HEK293T (cell line): ENCODE measurements around the gene OR1D2.

Experiments used
- CTCF ChIA-PET: fragments of 350-600 bp; formaldehyde crosslinking; extraction: SDS; loops from one replicate; lab custom pipeline; 2021; ENCODE audit warnings: antibody characterized with exemption, inconsistent platforms; lab: Yijun Ruan, JAX
- POLR2A ChIA-PET: fragments of 350-600 bp; formaldehyde crosslinking; extraction: SDS; loops from one replicate; lab custom pipeline; 2020; ENCODE audit warnings: antibody characterized with exemption, inconsistent platforms; lab: Yijun Ruan, JAX
- DNase-seq: peaks from one replicate; pipeline ENCODE4 v3.0.0; 2012; ENCODE audit warnings: mixed read lengths; ENCODE audit errors: extremely low spot score
- CTBP1 ChIP-seq: fragments of 450-650 bp; IDR thresholded peaks from 2 replicates; pipeline ENCODE4 v1.6.1; 2016; ENCODE audit warnings: borderline replicate concordance
- ELF4 ChIP-seq: fragments of 450-650 bp; IDR thresholded peaks from 2 replicates; pipeline ENCODE4 v1.6.1; 2017; ENCODE audit warnings: antibody characterized with exemption
- FOXA1 ChIP-seq: fragments of 450-650 bp; IDR thresholded peaks from 2 replicates; pipeline ENCODE4 v1.6.1; 2016; ENCODE audit warnings: mild to moderate bottlenecking
- FOXM1 ChIP-seq: fragments of 450-650 bp; IDR thresholded peaks from 2 replicates; pipeline ENCODE4 v1.6.1; 2017; ENCODE audit warnings: mild to moderate bottlenecking, borderline replicate concordance
- L3MBTL2 ChIP-seq: fragments of 450-650 bp; conservative IDR thresholded peaks from 2 replicates; pipeline ENCODE4 v1.6.1; 2016; ENCODE audit warnings: mild to moderate bottlenecking
- LEF1 ChIP-seq: fragments of 450-650 bp; IDR thresholded peaks from 2 replicates; pipeline ENCODE4 v1.6.1; 2017; ENCODE audit warnings: mild to moderate bottlenecking, borderline replicate concordance
- NFRKB ChIP-seq: fragments of 450-650 bp; IDR thresholded peaks from 2 replicates; pipeline ENCODE4 v1.6.1; 2016; ENCODE audit warnings: mild to moderate bottlenecking, moderate library complexity
- PKNOX1 ChIP-seq: fragments of 450-650 bp; IDR thresholded peaks from 2 replicates; pipeline ENCODE4 v1.6.1; 2016
- SUZ12 ChIP-seq: fragments of 450-650 bp; IDR thresholded peaks from 2 replicates; pipeline ENCODE4 v1.6.1; 2016; ENCODE audit warnings: mild to moderate bottlenecking
- ZNF384 ChIP-seq: fragments of 450-650 bp; IDR thresholded peaks from 2 replicates; pipeline ENCODE4 v1.6.1; 2016

OR1D2 gene

DNA sequence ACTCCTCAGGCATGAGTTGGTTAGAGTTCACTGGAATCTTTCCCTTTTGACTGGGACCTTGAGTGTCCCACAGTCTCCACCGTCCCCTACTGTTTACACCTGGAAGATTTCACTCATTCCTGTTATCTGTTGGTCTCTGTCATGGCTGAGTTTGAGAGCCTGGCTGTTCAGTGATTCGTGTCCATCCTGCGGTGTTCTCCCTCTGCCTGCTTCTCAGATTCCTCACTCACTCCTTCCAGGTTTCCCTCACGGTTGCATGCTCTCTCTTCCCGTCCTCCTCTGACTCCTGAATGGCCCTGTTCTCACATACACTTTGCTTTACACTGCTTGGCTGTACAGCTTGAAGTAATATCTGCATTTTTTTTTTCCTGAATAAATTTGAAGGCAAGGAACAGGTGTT lies 65.3 kb downstream of the OR1D2 start:
- DNase-seq: no peak
- ChIA-PET POLR2A (no interaction called here), CTCF (no interaction called here)

More for the DNA sequence above, 65.3 kb downstream of the OR1D2 start:
- TF ChIP-seq SUZ12 (no peak), PKNOX1 (no peak), NFRKB (no peak), L3MBTL2 (no peak), FOXA1 (no peak), ELF4 (no peak), CTBP1 (no peak), ZNF384 (no peak), FOXM1 (no peak), LEF1 (no peak)
